Vagina (tissue), 2 donors: ENCODE measurements around the gene IP6K1. TPM values are rescaled to one million over a fixed set of nuclear protein-coding genes. Genes with fewer than 3 reads are reported as not detected.

ENCODE experiments used
- DNase-seq, 2 donors: peaks; one replicate each; pipeline ENCODE4 v3.0.0-alpha.2; 2017; ENCODE audit errors: extremely low spot score in 2 of 2
- H3K27ac ChIP-seq: fragments of 200-600 bp; sonication (generic); one replicate; pipeline ENCODE4 v1.5.1; 2019
- H3K27me3 ChIP-seq: fragments of 200-600 bp; sonication (generic); one replicate; pipeline ENCODE4 v1.5.1; 2019
- H3K36me3 ChIP-seq, 2 donors: fragments of 200-600 bp; sonication (generic); one replicate each; pipeline ENCODE4 v1.5.1; 2017 to 2019
- H3K4me1 ChIP-seq: fragments of 200-600 bp; sonication (generic); one replicate; pipeline ENCODE4 v1.5.1; 2019
- H3K4me3 ChIP-seq, 2 donors: fragments of 200-600 bp; sonication (generic); 1 replicate in 1 of 2; 2 replicates in 1 of 2; pipeline ENCODE4 v1.5.1; 2016 to 2019
- H3K9me3 ChIP-seq: fragments of 200-600 bp; sonication (generic); one replicate; pipeline ENCODE4 v1.5.1; 2019
- POLR2A ChIP-seq, 2 donors: fragments of 450-650 bp; IDR thresholded peaks; one replicate each; pipeline ENCODE4 v1.6.1; 2017; ENCODE audit warnings: antibody characterized with exemption in 2 of 2, mild to moderate bottlenecking in 2 of 2, moderate library complexity in 2 of 2
- POLR2AphosphoS5 ChIP-seq, 2 donors: sonication (generic); formaldehyde crosslinking; IDR thresholded peaks; one replicate each; pipeline ENCODE4 v1.9.0; 2017; ENCODE audit warnings: antibody characterized with exemption in 2 of 2, mild to moderate bottlenecking in 2 of 2, low read depth in 1 of 2; ENCODE audit not compliant: insufficient read depth in 1 of 2
- intact Hi-C: fragments of 100-400 bp; cut with DNase I; formaldehyde crosslinking; loops from one replicate; pipeline ENCODE4 v1.15.1; 2023
- total RNA-seq: library from RNA; depleted of rRNA; stranded (reverse); fragments of >200 nt; gene quantifications from one replicate; pipeline ENCODE4 v1.2.3, GENCODE V29; 2016
- TF ChIP-seq, protein P1 (sequence below), 3 experiments: fragments of 450-650 bp in 2 of 3; fragments of 200-600 bp in 1 of 3; sonication (generic) in 1 of 3; IDR thresholded peaks; one replicate each; pipeline ENCODE4 v1.5.1; 2017 to 2019; ENCODE audit warnings: antibody characterized with exemption in 3 of 3, mild to moderate bottlenecking in 2 of 3, moderate library complexity in 2 of 3

IP6K1 gene
- total RNA-seq, 1 donor from 2014 or later = 46.2 TPM

DNA sequence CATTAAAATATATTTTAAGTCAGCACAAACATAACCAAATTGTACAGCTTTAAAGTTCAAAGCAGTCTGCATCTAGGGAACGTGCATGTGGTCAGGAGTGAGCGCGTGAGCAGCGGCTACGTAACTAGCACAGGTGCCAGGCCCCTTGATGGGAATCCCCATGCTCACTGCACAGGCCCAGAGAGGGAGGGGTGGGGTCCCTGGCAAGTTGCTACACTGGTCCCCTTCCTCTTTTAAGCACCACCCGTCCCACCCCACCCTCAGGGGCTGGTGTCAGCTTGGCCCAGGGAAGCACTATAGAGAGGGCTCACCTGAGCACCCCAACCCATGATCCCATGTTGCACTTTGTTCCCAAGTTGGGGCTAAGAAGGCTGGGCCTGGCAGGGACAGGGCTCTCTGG lies 61.8 kb downstream of the IP6K1 start:
- peak in 1 of 2 donors; percentile 89 for DNase-seq
- H3K4me1 ChIP-seq = peaks cover 35% of the 10 kb centered on the region
- intact Hi-C loops = loop anchor here (10.0 kb wide), 1 partner anchor 120 kb away; no protein-coding TSS in a partner anchor

DNA sequence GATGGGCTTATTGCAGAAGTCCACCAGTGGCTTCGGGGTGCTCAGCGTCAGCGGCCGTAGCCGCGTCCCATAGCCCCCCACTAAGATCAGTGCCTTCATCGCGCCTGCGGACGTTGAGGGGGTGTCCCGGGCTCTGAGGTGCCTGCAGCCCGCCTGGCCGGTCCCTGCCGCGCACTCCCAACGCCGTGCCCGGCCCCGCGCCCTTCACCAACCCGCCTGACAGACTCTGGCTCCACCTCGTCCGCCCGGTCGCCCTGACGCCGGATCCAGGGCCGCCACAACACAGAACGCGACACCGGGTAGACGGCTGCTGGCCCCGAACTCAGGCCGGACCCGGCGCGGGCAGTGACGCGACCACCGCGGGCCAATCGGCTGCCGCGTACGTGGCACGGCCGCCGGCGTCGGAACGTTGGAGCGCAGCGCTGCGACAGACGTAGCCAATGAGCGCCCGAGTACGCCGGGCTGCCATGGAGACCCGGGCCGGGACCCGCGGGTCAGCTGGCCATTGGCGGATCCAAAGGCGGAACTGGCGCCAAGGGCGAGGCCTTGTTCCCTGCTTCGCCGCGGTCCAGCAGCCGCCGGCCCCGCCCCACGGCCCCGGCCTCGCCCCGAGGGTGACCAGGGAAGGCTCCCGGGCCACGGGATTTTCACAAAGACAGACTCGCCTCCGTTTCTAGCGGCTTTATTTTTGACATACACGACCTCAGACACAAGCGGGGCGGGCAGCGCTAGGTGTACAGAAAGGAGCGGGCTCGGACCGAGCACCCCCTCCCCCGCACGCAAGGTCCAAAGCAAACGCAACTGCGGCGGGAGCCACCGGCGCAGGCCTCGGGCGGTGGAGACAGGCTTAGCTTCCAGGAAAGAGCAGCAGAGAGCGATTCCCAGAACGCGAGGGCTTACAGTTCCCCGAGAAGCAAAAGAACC lies 62.5 kb downstream of the IP6K1 start, which contains the start of gene GMPPB:
TSS of gene GMPPB (minus strand) at position 324 of the 924 bp plus-strand sequence. CDS start at position 99, 225 bp downstream.
- intact Hi-C loops = loop anchor here (10.0 kb wide), 1 partner anchor 121 kb away; no protein-coding TSS in a partner anchor
- H3K36me3 ChIP-seq = peaks cover 0 to 29% of the 10 kb centered on the region in 2 donors
- H3K4me1 ChIP-seq = peaks cover 39% of the 10 kb centered on the region

More for the DNA sequence above, 61.8 kb downstream of the IP6K1 start:
- Histone ChIP-seq H3K36me3 (peaks cover 0 to 29% of the 10 kb centered on the region in 2 donors), H3K4me3 (peak overlapping the region; percentile 88 to 93), H3K27ac (peak overlapping the region; percentile 90), H3K27me3 (no peaks in the 10 kb centered on the region), H3K9me3 (no peaks in the 10 kb centered on the region)
- TF ChIP-seq POLR2AphosphoS5 (IDR thresholded peaks at IDR 0.05; ENCODE audit: insufficient read depth in 1 of 2, low read depth in 1 of 2) = no peak
- no peak for TF ChIP-seq POLR2A (IDR thresholded peaks at IDR 0.05)
- TF ChIP-seq, protein P1, sequence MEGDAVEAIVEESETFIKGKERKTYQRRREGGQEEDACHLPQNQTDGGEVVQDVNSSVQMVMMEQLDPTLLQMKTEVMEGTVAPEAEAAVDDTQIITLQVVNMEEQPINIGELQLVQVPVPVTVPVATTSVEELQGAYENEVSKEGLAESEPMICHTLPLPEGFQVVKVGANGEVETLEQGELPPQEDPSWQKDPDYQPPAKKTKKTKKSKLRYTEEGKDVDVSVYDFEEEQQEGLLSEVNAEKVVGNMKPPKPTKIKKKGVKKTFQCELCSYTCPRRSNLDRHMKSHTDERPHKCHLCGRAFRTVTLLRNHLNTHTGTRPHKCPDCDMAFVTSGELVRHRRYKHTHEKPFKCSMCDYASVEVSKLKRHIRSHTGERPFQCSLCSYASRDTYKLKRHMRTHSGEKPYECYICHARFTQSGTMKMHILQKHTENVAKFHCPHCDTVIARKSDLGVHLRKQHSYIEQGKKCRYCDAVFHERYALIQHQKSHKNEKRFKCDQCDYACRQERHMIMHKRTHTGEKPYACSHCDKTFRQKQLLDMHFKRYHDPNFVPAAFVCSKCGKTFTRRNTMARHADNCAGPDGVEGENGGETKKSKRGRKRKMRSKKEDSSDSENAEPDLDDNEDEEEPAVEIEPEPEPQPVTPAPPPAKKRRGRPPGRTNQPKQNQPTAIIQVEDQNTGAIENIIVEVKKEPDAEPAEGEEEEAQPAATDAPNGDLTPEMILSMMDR (IDR thresholded peaks at IDR 0.05) = no peak

DNA sequence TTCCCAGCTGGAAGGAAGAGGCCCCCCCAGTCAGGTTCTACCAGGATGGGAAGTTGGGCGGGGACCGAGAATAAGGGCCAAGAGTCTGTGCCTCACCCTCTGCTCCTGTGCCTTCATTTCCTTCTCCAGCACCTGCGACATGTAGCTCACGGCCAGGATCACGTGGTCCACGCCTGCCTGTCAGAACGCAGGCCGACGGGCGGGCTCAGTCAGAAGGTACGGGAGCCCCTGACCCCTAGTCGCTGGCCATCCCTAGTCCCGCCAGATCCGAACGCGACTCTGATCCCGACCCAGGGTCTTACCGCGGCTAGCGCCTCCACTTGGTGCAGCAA lies 63.1 kb downstream of the IP6K1 start:
- DNase-seq = peak in 1 of 2 donors; percentile 92
- intact Hi-C loops = loop anchor here (10.0 kb wide), 1 partner anchor 122 kb away; no protein-coding TSS in a partner anchor
- TF ChIP-seq POLR2AphosphoS5 (IDR thresholded peaks at IDR 0.05; ENCODE audit: insufficient read depth in 1 of 2, low read depth in 1 of 2) (no peak), POLR2A (IDR thresholded peaks at IDR 0.05) (no peak)
- TF ChIP-seq, protein P1 (IDR thresholded peaks at IDR 0.05) = no peak
- Histone ChIP-seq H3K36me3 (peaks cover 0 to 28% of the 10 kb centered on the region in 2 donors), H3K27me3 (no peaks in the 10 kb centered on the region), H3K4me1 (peaks cover 45% of the 10 kb centered on the region), H3K4me3 (peak overlapping the region; percentile 88 to 93), H3K27ac (peak overlapping the region; percentile 90), H3K9me3 (no peaks in the 10 kb centered on the region)

More for the DNA sequence above, 62.5 kb downstream of the IP6K1 start, which contains the start of gene GMPPB:
- peak in 1 of 2 donors; percentile 97 for DNase-seq
- Histone ChIP-seq H3K27me3 (no peaks in the 10 kb centered on the region), H3K9me3 (no peaks in the 10 kb centered on the region), H3K4me3 (peak within 1 kb of the TSS; percentile 88 to 93), H3K27ac (peak within 1 kb of the TSS; percentile 90)
- TF ChIP-seq, protein P1 (IDR thresholded peaks at IDR 0.05) = no peak
- TF ChIP-seq POLR2A (IDR thresholded peaks at IDR 0.05) = peak in 1 of 2 donors; percentile 60
- peak; percentile 52 to 78 for TF ChIP-seq POLR2AphosphoS5 (IDR thresholded peaks at IDR 0.05; ENCODE audit: insufficient read depth in 1 of 2, low read depth in 1 of 2)

DNA sequence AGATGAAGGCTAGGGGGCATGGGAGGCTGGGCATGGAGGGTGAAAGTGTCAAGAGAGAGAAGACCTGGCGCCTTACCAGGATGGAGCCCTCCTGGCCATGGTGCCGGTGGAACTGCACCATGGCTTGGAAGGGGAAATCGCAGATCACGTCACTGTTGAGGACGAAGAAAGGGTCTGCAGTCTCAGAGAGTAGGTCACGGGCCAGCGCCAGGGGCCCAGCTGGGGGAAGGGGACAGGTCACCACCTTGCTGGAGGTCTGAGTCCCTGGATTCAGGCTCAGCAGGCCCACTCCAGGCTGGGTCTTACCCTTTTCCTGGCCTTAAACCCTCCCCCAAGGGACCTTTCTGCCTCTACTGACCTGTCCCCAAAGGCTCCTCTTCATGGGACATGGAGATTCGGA lies 63.4 kb downstream of the IP6K1 start:
- intact Hi-C loops = loop anchor here (10.0 kb wide), 1 partner anchor 122 kb away; no protein-coding TSS in a partner anchor
- no peaks in the 10 kb centered on the region for H3K27me3 ChIP-seq
- peak overlapping the region; percentile 88 to 93 for H3K4me3 ChIP-seq
- DNase-seq = no peak
- peaks cover 0 to 25% of the 10 kb centered on the region in 2 donors for H3K36me3 ChIP-seq
- H3K27ac ChIP-seq = peak overlapping the region; percentile 90
- H3K4me1 ChIP-seq = peaks cover 49% of the 10 kb centered on the region
- TF ChIP-seq POLR2A (IDR thresholded peaks at IDR 0.05) (no peak), POLR2AphosphoS5 (IDR thresholded peaks at IDR 0.05; ENCODE audit: insufficient read depth in 1 of 2, low read depth in 1 of 2) (no peak)
- TF ChIP-seq, protein P1 (IDR thresholded peaks at IDR 0.05) = no peak
- H3K9me3 ChIP-seq = no peaks in the 10 kb centered on the region
